ENCODE measurements around the gene DIS3L.
A peak's percentile ranks its signal among the peaks of the same experiment; 100 is the strongest.

DIS3L gene

DNA sequence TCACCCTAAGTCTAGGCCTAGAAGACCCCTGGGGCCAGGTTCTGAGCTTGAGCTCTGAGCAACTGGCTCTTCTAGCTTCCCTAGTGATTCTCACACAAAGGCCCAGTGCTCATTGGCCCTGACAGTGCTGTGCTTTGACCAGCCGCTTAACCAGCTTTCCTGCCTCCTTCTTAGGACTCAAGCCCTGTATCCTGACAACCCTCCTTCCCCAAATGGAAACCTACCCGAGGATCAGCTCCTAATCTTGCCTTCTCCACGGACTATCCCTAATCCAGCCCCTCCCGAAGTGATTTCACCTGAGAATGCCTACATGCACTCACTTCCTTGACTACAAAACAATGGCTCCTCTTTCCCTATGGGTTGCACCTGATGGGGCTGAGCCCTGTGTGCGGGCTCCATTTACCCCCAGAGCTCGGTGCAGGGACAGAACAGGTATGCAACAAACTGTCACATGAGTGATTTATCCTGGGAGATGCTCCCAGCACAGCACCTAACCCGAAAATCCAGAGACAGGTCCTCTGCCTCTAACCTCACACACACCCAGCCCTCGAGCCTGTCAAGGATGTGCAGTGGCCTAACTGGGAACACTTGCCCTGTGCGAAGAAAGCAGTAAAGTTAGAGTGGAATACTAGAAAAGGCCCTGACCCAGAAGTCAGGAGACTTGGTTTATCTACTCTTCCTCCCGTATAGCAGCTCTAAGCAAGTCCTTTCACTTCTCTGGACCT, 42.1 kb upstream of the DIS3L start:
- ATAC-seq, result no peak
- TF ChIP-seq, protein P1, sequence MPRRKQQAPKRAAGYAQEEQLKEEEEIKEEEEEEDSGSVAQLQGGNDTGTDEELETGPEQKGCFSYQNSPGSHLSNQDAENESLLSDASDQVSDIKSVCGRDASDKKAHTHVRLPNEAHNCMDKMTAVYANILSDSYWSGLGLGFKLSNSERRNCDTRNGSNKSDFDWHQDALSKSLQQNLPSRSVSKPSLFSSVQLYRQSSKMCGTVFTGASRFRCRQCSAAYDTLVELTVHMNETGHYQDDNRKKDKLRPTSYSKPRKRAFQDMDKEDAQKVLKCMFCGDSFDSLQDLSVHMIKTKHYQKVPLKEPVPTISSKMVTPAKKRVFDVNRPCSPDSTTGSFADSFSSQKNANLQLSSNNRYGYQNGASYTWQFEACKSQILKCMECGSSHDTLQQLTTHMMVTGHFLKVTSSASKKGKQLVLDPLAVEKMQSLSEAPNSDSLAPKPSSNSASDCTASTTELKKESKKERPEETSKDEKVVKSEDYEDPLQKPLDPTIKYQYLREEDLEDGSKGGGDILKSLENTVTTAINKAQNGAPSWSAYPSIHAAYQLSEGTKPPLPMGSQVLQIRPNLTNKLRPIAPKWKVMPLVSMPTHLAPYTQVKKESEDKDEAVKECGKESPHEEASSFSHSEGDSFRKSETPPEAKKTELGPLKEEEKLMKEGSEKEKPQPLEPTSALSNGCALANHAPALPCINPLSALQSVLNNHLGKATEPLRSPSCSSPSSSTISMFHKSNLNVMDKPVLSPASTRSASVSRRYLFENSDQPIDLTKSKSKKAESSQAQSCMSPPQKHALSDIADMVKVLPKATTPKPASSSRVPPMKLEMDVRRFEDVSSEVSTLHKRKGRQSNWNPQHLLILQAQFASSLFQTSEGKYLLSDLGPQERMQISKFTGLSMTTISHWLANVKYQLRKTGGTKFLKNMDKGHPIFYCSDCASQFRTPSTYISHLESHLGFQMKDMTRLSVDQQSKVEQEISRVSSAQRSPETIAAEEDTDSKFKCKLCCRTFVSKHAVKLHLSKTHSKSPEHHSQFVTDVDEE (CRISPR knock-in tag; IDR thresholded peaks at IDR 0.05), result no peak
- TF ChIP-seq ZNF70 (CRISPR knock-in tag; IDR thresholded peaks at IDR 0.05) (no peak), BACH2 (CRISPR knock-in tag; IDR thresholded peaks at IDR 0.05; ENCODE audit: borderline replicate concordance) (no peak), CSDC2 (CRISPR knock-in tag; IDR thresholded peaks at IDR 0.05) (no peak), SNAI2 (CRISPR knock-in tag; IDR thresholded peaks at IDR 0.05) (no peak), ZNF8 (CRISPR knock-in tag; IDR thresholded peaks at IDR 0.05) (no peak), OSR1 (CRISPR knock-in tag; IDR thresholded peaks at IDR 0.05) (no peak), ZNF565 (CRISPR knock-in tag; conservative IDR thresholded peaks at IDR 0.05; ENCODE audit: low read depth) (no peak), RARB (CRISPR knock-in tag; IDR thresholded peaks at IDR 0.05) (no peak), ESRRG (CRISPR knock-in tag; IDR thresholded peaks at IDR 0.05) (no peak), TCF4 (CRISPR knock-in tag; IDR thresholded peaks at IDR 0.05; ENCODE audit: borderline replicate concordance) (no peak), GLIS3 (CRISPR knock-in tag; IDR thresholded peaks at IDR 0.05) (no peak), ZFP3 (CRISPR knock-in tag; IDR thresholded peaks at IDR 0.05) (no peak), ARNTL (CRISPR knock-in tag; IDR thresholded peaks at IDR 0.05; ENCODE audit: borderline replicate concordance, low read depth) (no peak)
- TF ChIP-seq, protein P2, sequence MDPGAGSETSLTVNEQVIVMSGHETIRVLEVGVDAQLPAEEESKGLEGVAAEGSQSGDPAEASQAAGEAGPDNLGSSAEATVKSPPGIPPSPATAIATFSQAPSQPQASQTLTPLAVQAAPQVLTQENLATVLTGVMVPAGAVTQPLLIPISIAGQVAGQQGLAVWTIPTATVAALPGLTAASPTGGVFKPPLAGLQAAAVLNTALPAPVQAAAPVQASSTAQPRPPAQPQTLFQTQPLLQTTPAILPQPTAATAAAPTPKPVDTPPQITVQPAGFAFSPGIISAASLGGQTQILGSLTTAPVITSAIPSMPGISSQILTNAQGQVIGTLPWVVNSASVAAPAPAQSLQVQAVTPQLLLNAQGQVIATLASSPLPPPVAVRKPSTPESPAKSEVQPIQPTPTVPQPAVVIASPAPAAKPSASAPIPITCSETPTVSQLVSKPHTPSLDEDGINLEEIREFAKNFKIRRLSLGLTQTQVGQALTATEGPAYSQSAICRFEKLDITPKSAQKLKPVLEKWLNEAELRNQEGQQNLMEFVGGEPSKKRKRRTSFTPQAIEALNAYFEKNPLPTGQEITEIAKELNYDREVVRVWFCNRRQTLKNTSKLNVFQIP (CRISPR knock-in tag; IDR thresholded peaks at IDR 0.05; ENCODE audit: borderline replicate concordance, low read depth), result no peak
- TF ChIP-seq, protein P3, sequence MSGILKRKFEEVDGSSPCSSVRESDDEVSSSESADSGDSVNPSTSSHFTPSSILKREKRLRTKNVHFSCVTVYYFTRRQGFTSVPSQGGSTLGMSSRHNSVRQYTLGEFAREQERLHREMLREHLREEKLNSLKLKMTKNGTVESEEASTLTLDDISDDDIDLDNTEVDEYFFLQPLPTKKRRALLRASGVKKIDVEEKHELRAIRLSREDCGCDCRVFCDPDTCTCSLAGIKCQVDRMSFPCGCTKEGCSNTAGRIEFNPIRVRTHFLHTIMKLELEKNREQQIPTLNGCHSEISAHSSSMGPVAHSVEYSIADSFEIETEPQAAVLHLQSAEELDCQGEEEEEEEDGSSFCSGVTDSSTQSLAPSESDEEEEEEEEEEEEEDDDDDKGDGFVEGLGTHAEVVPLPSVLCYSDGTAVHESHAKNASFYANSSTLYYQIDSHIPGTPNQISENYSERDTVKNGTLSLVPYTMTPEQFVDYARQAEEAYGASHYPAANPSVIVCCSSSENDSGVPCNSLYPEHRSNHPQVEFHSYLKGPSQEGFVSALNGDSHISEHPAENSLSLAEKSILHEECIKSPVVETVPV (CRISPR knock-in tag; IDR thresholded peaks at IDR 0.05), result no peak

DNA sequence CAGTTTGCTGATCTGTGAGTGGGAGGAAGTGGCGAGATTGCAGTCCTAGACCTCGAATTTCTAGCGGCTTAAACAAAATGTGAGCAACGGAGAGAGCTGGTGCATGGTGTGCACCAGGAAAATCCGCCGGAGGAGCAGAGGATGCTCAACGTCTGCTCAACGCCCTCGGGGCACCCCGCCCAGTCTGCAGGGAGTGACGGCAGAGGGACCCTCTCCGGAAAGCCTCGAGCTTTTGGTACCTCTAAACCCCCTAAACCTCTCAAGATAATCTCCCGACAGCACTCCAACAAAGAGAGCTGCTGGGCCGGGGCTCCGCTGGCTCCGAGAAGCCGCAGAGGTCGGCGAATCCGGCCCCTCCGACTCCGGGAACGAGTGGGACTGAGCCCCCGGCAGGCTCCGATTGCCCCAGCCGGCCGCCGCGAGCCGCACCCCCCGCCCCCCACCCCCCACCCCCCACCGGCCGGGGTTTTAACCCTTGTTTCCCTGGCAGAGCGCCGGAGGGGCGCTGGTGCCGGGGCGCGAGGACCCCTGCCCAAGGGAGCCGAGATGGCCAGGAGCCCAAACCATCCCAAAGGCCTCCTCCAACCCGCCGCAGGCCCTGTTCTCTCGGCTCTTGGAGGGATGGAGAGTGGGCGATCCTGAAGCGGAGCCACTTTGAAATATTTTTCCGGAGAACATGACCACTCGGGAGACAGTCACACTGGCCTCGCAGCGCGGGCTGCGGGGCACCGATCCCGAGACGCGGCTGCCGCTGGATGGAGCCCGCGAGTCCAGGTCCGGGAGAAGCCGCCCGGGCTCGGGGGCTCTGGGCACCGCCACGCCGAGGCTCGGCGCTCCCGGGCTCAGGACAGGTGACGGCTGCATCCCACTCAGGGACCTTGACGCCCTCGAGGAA, 41.3 kb upstream of the DIS3L start:
- ATAC-seq, result peak; percentile 93
- TF ChIP-seq, protein P2 (CRISPR knock-in tag; IDR thresholded peaks at IDR 0.05; ENCODE audit: borderline replicate concordance, low read depth), result no peak
- TF ChIP-seq ZNF8 (CRISPR knock-in tag; IDR thresholded peaks at IDR 0.05) (no peak), RARB (CRISPR knock-in tag; IDR thresholded peaks at IDR 0.05) (no peak), ISL1 (CRISPR knock-in tag; IDR thresholded peaks at IDR 0.05) (no peak), BACH2 (CRISPR knock-in tag; IDR thresholded peaks at IDR 0.05; ENCODE audit: borderline replicate concordance) (no peak), PPARA (CRISPR knock-in tag; IDR thresholded peaks at IDR 0.05; ENCODE audit: borderline replicate concordance) (no peak), ZNF565 (CRISPR knock-in tag; conservative IDR thresholded peaks at IDR 0.05; ENCODE audit: low read depth) (no peak), ZFP30 (CRISPR knock-in tag; IDR thresholded peaks at IDR 0.05) (no peak), ZNF70 (CRISPR knock-in tag; IDR thresholded peaks at IDR 0.05) (no peak), TOX (CRISPR knock-in tag; IDR thresholded peaks at IDR 0.05; ENCODE audit: borderline replicate concordance) (no peak), ZC3H10 (CRISPR knock-in tag; IDR thresholded peaks at IDR 0.05) (no peak), CSDC2 (CRISPR knock-in tag; IDR thresholded peaks at IDR 0.05) (no peak), GLIS3 (CRISPR knock-in tag; IDR thresholded peaks at IDR 0.05) (no peak), ARNTL (CRISPR knock-in tag; IDR thresholded peaks at IDR 0.05; ENCODE audit: borderline replicate concordance, low read depth) (no peak), TCF4 (CRISPR knock-in tag; IDR thresholded peaks at IDR 0.05; ENCODE audit: borderline replicate concordance) (no peak)
- TF ChIP-seq, protein P4, sequence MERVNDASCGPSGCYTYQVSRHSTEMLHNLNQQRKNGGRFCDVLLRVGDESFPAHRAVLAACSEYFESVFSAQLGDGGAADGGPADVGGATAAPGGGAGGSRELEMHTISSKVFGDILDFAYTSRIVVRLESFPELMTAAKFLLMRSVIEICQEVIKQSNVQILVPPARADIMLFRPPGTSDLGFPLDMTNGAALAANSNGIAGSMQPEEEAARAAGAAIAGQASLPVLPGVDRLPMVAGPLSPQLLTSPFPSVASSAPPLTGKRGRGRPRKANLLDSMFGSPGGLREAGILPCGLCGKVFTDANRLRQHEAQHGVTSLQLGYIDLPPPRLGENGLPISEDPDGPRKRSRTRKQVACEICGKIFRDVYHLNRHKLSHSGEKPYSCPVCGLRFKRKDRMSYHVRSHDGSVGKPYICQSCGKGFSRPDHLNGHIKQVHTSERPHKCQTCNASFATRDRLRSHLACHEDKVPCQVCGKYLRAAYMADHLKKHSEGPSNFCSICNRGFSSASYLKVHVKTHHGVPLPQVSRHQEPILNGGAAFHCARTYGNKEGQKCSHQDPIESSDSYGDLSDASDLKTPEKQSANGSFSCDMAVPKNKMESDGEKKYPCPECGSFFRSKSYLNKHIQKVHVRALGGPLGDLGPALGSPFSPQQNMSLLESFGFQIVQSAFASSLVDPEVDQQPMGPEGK (CRISPR knock-in tag; IDR thresholded peaks at IDR 0.05; ENCODE audit: borderline replicate concordance), result no peak
- TF ChIP-seq, protein P1 (CRISPR knock-in tag; IDR thresholded peaks at IDR 0.05), result no peak
- TF ChIP-seq, protein P3 (CRISPR knock-in tag; IDR thresholded peaks at IDR 0.05), result no peak

Measured in SK-N-SH treated with all-trans-retinoic acid at 6 μM for 48 hours (cell line).